CD4-positive, alpha-beta T cell treated with Interferon gamma for 1 hour (primary cell): ENCODE measurements around the gene CREB3L2.
"Not testable (repeated sequence)": the region's sequence is repeated elsewhere in the genome, so short reads cannot be mapped to it uniquely, and the experiment has no call there.

ENCODE experiments used
- DNase-seq: peaks from one replicate; pipeline ENCODE4 v3.0.0-alpha.2; 2020

CREB3L2 gene

DNA sequence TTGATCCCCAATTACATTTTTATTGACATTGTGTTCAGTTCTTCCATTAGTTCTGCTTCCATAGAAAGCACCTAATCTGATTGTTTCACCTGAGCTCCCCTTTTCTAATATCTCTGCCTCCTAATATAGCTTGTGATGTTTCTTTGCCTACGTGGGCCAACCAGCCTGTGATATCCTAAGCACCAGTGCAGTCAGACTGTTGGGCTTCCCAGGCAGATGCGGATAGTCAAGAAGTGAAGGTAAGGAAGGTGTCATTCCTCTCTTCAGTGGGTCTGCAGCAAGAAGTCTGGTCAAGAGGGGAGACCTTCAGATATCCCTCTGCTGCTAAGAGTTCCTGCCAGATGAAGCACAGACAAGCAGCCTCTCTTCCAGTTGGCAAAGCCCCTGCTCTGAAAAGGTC lies 138.9 kb downstream of the CREB3L2 start:
- DNase-seq: no peak

DNA sequence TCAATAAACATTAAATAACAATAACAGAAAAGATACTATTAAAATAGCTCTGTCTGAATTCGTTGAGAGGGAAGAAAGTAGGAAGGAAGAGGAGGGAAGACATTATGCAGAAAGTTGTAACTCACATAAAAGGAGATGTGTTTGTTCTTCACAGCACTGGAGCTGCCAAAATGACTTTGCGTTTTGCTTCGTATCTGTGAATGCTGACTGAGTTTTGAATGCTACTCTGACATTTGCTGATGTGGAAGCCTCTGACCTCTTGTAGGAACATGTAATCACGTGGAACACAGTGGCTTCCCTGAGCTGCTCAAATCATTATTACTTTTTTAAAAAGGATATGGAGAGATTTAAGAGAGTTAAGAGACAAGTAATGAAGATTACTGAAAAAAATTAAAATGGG lies 139.5 kb downstream of the CREB3L2 start:
- DNase-seq: no peak

DNA sequence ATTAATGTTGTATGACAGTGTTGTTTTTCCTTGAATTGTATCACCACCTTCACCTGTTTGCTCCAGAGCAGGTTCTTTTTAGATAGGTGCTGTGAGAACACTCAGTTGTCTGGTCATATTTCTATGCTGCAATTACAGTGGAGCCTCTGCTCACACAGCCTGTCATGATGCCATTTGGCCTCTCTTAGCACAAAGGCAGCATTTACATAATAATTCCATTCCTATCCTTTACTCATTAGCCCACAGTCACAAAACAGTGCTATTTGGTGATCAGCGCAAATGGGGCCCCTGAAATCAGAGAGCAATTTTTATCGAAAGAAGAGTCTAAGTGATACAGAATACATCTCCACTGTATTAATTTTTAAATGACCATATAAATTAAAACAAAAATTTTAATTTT lies 141.3 kb downstream of the CREB3L2 start:
- no peak for DNase-seq

DNA sequence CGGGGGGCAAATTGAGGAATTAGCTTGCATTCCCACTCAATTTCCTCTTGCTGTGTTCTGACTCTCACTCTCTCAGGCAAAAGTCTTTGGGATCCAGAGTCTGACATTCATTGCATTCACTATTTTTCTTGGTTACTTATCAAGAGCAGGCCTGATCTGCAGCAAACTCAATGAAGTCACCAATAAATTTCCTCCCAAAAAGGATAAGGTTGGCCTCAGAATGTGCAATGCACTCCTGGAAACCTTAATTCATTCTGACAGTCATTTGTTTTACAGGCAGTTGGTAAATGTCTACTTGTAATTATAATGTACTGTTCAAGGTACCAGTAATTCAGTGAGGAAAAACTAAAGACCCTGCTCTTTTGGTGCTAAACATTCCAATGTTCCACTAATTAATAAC lies 148.8 kb downstream of the CREB3L2 start:
- no peak for DNase-seq

DNA sequence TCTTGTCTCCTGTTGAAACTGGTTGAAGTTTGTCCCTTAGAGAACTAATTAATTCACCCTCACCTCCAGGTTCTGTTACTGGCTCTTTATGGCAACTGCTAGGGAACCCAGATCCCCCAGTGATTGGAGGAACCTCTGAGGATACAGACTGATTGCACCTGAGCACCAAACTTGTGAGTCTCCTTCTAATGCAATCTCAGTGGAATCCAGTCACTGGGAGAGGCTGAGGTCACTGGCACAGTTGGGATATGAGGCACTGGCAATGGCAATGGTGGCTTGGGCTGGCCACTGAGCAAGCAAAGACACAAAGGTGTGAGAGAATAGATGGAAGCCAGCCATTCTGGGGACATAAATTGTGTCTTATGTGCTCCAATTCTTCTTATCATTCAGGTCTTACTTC lies 149.8 kb downstream of the CREB3L2 start:
- DNase-seq: no peak

DNA sequence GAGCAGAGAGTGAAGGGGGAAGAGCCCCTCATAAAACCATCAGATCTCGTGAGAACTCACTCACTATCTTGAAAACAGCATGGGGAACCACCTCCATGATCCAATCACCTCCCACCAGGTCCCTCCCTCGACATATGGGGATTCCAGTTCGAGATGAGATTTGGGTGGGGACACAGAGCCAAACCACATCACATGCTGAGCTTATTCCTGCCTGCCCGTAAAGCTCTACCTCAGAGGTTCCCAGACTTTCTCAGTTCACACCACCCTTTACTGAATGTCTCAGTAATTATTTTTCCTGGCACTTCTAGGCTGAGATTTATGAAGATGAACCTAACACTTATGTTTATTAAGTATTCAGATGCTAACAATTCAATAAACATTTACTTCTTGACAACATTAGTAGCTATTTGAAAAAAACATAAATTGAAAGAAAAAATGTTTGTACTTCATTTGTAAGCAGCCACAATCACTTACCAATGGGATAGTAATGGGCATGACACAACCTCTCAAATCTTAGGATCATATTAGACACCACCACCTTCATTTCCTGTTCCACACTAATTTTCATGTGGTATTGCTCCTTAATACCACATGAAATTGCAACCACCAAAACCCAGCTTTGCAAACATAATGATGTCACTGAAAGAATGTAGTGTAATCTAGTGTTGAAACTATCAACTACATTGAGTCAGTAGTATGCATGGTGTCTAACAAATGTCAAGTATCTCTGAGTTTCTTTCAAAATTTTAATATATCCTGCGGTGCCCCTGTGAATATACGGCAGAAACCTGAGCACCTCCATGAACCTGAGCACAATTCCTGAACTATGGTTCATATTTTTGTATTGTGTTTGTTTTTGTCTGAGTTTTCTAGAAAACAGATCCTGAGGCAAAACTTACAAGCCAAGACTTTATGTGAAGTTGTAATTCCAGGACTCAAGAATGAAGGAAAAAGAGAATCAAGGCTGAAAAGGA lies 150.6 kb downstream of the CREB3L2 start:
- DNase-seq: no peak

DNA sequence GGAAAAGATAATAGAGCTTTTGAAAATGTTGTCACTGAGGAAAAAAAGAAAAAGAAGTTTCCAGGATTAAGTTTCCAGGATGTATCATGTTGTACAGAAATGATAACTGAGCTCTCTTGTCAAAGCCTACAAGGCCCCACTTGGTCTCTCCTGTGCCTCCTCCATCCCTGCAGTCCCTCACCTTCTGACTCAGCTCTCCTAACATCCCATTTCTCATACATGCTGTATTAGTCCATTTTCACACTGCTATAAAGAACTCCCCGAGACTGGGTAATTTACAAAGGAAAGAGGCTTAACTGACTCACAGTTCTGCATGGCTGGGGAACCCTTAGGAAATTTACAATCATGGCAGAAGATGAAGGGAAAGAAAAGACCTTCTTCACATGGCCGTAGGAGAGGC lies 151.3 kb downstream of the CREB3L2 start:
- no peak for DNase-seq

DNA sequence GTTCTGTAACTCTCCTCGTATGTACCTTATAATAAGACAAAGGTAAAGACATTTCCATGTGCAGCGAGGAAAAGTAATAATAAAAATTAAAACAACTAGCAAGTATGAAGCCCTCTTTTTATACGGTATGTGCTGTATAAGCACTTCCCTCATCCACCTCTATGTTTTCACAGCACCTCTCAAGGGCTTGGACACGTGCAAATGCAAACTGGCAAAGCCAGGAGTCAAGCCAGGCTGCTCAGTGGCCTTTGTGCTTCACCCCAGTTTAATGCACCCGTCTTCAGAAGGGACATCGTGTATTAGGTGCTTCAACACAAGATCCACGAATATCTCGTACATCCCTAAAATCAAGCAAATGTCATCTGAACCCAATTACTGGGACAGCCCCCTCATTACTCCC lies 153.8 kb downstream of the CREB3L2 start:
- no peak for DNase-seq

DNA sequence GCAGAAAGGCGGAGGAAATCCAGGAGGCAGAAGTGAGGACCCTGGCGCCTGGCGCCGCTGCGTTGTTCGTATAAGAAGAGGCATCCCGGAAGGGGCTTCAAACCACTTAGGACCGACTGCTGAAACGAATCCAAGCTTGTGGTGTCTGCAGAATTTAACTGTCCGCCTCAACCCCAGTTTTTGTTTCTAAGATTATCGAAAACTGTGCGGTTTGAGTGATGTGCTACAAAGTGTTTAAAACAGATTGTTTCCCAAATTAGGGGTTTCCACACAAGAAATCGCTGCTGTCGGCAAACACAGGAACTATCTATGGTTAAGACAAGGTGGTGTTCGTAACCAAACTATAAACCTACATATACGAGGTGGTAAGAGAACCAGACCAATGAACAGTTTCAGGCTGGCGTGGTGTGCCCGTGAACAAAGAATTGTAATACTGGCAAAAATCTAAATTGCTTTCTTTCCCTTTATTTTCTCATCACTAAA lies 154.3 kb downstream of the CREB3L2 start:
- DNase-seq: no peak

DNA sequence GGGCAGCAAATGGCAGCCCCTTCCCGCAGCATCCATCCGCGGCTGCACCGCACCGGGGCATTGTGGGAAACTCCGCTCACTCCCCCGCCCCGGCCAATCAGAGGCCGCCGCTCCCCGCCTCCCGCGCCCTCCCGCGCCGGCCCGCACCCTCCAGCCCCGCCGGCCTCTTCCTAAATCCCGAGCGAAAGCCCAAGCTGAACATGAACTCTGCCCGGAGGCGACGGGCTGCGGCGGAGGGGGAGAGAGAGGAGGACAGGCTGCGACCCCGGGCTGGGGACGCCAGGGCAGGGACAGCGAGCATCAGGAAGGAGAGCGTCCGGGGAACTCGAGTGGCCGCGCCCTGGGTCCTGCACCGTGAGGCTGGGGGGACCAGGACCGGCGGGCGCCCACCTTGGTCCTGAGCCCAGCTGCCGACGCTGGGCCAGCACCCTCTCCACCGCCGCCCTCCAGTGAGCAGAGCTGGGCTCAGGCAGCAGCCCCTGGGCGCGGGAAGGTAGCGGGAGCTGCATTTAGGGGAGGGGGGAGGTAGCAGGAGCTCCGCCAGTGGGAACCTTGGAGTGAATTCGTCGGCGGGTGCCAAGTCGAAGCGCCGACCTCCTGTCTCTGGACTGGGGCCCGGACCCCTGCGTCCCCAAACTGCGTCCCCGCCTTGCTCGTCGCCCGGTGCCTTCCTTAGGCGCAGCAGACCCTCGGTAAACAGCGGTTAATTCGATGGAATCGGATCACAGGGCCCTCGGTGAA lies 154.9 kb downstream of the CREB3L2 start, which contains the start of gene DGKI:
DGKI (minus strand) TSS at position 148 of the 741 bp plus-strand sequence.
- DNase-seq: no peak

DNA sequence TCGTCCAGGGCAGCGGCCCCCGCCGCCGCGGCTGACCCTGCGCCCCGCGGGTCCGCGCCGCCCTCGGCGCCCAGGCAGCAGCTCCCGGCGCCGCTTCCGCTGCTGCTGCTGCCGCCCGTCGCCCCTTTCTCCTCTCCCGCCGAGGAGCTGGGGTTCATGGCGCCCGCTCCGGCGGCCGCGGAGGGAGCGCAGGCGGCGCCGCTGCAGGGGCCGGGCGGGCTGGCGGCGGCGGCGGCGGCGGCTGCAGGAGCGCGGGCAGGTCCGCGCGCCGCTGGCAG lies 155.4 kb downstream of the CREB3L2 start:
- no peak for DNase-seq

DNA sequence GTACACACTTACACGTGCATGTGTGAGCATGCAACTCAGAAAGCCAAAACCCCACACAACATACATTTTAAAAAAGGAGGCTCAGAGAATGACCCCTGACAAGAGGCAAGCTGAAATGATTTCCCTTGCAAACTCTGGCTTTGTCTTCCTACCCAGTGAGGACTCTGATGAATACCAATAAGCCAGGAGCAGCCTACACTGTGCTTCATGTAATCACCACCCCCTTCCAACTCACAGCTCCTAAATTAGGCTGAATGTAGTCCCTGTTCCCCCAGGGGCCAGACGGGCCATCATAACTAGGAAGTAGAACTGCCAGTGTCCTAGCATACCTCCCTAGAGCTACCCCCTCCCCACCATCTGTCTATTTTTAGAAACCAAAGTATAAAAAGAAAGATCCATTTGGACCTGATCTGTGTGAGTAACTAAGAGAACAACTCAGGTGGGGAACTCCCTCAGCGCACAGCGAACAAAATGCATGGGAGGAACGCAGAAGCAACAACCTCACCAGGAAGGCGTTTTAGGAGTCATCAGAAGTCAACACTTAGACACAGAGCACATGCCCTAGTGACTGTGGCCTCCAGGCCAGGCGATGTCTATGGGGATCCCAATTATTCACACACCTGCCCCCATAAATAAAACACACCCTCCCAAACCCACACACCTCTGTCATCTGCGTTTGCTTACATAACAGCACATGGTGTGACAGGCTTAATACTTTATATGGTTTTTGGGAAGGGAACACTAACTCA lies 157.0 kb downstream of the CREB3L2 start:
- no peak for DNase-seq

DNA sequence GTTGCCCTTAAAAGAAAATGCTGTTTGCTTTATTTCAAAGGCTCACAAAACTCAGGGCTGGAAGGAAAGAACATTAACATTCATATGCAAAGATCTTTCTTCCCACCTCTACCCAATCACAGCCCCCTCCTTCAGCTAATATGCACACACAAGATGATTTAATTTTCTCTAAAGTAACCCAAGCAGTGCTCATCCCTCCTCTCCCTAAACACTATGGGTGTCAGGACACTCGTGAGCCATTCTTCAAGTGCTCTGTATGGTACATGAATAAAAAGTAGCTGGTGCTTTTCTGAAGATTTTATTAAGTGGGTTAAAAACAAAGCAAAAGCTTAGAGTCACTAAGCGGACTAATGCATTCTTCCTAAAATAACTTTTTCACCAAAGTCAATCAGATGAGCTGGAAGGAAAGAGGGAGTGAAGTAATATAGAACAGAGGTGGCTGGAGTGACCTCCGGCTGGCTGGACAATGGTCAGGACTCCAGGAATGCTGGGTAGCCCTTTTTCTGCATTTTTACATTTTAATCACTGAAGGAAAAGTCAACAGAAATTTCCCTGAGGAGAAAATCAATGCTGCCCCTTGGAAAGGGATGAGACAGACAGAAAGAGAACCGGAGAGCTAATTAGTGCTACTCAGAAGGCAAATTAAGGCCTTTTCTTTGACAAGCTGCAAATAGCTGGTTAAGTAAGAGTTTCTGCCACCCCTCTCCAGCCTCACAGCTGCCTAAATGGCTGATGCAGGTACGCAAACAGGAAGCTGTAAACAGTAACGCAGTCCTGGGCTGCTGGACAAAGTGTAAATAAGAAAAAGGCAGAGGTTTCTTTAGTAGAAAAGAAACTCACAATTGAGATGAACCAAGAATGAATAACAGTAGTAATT lies 161.7 kb downstream of the CREB3L2 start:
- DNase-seq: no peak

DNA sequence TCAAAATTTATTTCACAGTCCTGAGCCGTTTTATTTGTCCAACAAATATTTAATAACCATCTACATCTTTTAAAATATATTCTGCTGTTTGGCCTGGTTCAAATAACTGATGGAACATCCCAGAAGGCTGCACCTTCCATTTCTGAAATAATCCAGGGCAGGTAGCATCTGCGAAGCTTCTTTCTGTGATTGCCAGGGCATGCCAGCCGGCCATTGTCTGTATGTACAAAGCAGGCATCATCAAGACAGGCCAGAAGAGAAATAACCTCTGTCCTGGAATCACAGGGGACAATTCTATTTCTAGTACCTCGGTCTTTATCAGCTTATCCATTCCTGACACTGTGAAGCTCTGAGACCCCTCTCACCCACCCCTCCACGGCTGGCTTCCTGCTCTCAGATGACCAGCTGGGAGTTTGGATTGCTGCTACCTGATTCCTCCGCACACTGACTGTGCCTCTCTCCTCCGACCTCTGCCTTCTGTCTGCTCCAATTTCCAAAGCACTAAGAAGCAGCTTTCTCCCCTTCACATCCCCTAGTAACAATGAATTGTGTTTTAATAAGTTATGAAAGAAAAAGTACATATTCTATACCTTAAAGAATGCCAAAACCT lies 163.1 kb downstream of the CREB3L2 start:
- no peak for DNase-seq

DNA sequence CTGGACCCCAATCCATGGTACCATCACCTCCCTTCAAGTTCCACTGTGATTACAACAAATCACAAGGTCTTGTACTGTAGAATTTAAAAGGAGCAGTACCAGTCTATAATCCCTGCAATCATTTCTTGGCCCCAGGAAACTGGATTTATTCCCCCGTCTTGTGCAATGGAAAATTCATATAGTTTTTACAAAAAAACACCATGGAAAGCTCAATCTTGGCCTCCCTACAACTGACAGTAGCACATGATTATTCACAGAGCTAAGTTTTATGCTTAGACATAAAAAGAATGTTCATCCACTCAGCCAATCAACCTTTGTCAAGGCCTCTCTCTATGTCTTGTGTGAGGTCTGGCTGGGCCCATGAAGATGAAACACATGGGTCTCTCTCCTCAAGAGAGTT lies 165.3 kb downstream of the CREB3L2 start:
- DNase-seq: no peak

DNA sequence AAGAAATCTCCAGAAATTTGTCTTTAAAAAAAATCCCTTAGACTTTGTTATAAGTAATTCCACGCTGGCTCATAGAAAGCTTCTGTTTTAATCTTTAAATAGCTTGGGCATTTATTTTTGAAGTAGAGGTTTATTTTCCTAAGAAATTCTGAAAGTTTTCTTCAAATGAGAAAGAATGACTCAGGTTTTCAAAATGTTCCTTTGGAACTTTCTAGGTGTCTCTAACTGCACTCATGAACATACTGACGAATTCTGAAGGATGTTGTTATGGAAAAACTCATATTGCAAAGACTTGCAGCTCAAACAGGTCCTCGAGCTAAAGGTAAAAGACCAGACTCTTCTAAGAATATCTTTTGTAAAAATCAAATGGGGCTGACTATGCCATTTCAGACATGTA lies 165.8 kb downstream of the CREB3L2 start:
- DNase-seq: no peak

DNA sequence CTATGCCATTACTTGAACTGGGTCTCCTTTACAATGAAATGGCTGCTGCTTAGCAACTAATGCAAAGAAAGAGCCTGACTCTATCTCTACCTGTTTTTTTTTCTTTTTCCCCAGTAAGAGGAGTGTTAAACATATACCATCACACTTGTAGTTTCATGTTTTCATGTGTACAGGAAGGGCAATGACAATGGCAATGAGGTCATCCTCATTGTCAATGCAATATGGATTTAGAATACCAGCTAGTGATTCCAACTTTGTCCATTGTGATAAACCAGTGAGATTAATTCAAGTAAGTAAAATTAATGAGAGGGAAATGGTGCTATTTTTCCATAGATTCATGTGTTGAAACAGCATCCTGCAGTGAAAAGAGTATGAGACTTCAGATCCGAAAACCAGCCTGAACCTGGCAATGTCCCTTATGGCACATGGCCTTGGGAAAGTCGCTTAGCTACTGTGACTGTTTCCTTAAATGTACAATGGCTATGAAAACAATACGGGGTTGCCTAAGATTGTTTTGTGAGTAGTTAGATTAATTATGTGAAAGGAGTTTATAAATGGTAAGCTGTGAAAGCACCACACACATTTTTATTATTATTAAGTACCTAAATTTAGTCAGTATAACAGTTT lies 166.3 kb downstream of the CREB3L2 start:
- DNase-seq: no peak

DNA sequence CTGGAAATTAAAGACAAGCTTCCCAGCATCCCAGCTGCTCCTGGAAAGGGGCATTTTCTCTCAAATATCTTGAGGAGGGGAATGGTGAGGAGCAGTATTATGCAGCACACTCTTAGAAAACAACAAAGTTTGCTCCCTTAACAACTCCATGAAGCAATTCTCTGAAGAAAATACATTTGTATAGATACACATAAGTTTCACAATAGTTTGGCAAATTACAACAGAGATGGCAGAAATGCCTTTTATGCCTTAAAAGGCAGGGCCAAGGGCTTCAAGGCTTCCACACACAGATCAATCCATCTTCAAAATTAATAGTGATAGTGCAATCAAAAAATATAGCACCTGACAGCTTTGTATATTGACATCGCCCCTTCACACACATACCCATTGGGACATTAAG lies 167.3 kb downstream of the CREB3L2 start:
- no peak for DNase-seq

DNA sequence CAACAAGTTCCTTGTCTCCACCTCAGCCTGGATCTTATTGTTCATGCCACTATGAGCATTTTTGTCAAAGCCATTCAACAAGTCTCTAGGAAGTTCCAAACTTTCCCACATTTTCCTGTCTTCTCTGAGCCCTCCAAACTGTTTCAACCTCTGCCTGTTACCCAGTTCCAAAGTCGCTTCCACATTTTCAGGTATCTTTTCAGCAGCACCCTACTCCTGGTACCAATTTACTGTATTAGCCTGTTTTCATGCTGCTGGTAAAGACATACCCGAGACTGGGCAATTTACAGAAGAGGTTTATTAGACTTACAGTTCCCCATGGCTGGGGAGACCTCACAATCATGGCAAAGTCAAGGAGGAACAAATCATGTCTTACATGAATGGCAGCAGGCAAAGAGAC lies 168.9 kb downstream of the CREB3L2 start:
- not testable (repeated sequence) for DNase-seq

DNA sequence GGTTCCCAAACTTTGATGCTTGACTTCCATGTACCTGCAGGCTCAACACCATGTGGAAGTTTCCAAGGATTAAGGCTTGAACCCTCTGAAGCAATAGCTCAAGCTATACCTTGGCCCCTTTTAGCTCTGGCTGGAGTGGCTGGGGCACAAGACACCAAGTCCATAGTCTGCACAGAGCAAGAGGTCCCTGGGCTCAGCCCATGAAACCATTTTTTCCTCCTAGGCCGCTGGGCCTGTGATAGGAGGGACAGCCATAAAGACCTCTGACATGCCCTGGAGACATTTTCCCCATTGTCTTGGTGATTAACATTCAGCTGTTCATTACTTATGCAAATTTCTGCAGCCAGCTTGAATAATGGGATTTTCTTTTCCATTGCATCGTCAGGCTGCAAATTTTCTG lies 169.5 kb downstream of the CREB3L2 start:
- DNase-seq: no peak

DNA sequence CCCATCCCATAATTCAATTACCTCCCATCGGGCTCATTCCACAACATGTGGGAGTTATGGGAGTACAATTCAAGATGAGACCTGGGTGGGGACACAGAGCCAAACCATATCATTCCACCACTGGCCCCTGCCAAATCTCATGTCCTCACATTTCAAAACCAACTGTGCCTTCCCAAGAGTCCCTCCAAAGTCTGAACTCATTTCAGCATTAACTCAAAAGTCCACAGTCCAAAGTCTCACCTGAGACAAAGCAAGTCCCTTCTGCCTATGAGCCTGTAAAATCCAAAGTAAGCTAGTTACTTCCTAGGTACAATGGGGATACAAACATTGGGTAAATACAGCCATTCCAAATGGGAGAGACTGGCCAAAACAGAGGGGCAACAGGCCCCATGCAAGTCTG lies 170.3 kb downstream of the CREB3L2 start:
- not testable (repeated sequence) for DNase-seq
